Activated CD8-positive, alpha-beta T cell treated with anti-CD3 and anti-CD28 coated beads for 36 hours (primary cell): ENCODE measurements around the gene MMP11. TPM values are rescaled to one million over a fixed set of nuclear protein-coding genes. Genes with fewer than 3 reads are reported as not detected.

ENCODE experiments used
- ATAC-seq: fragments of 200-7000 bp; cut with Tn5 transposase; one replicate; pipeline ENCODE4 v1.10.0; 2021; ENCODE audit warnings: mild to moderate bottlenecking, moderate library complexity
- CTCF ChIA-PET: fragments of 350-600 bp; sonication (Branson Sonifier 250); formaldehyde crosslinking; loops from one replicate; lab custom pipeline; 2021; ENCODE audit warnings: antibody characterized with exemption; lab: Charles Lee
- POLR2A ChIA-PET: fragments of 350-600 bp; sonication (Branson Sonifier 250); formaldehyde crosslinking; loops from one replicate; lab custom pipeline; 2021; ENCODE audit warnings: antibody characterized with exemption; lab: Charles Lee
- DNase-seq: peaks from one replicate; pipeline ENCODE4 v3.0.0-alpha.2; 2020
- H3K27ac Mint-ChIP-seq: one replicate; pipeline ENCODE4 v1.8.0; 2021; ENCODE audit warnings: mild to moderate bottlenecking, mixed read lengths
- H3K27me3 Mint-ChIP-seq: one replicate; pipeline ENCODE4 v1.8.0; 2021; ENCODE audit warnings: mixed read lengths
- H3K36me3 Mint-ChIP-seq: one replicate; pipeline ENCODE4 v1.8.0; 2021; ENCODE audit warnings: low read depth, mixed read lengths
- H3K4me1 Mint-ChIP-seq: one replicate; pipeline ENCODE4 v1.8.0; 2021; ENCODE audit warnings: low read depth, mixed read lengths
- H3K4me3 Mint-ChIP-seq: one replicate; pipeline ENCODE4 v1.8.0; 2021; ENCODE audit warnings: mild to moderate bottlenecking, moderate library complexity, mixed read lengths
- H3K9me3 Mint-ChIP-seq: one replicate; pipeline ENCODE4 v1.8.0; 2021; ENCODE audit warnings: mixed read lengths
- CTCF ChIP-seq: fragments of 200-600 bp; IDR thresholded peaks from one replicate; pipeline ENCODE4 v1.8.0; 2022; ENCODE audit warnings: antibody characterized with exemption, mild to moderate bottlenecking
- intact Hi-C: fragments of 100-400 bp; cut with micrococcal nuclease; formaldehyde crosslinking; loops from one replicate; pipeline ENCODE4 v1.10.0; 2022
- total RNA-seq, 2 experiments: library from RNA; stranded (reverse); gene quantifications; one replicate each; pipeline ENCODE4 v1.2.3, GENCODE V29; 2021

MMP11 gene
- total RNA-seq, 2 experiments from 2014 or later: 0.85 to 1.4 TPM

GRCh38 chr22:23823331-23823791 is 50.7 kb downstream of the MMP11 start:
- no peak for DNase-seq
- ATAC-seq: no peak
- Mint-ChIP-seq H3K4me1 (peaks cover 12% of the 10 kb centered on the region), H3K4me3 (no peak overlapping the region), H3K27ac (no peak overlapping the region), H3K9me3 (no peaks in the 10 kb centered on the region), H3K36me3 (peaks cover 44% of the 10 kb centered on the region), H3K27me3 (no peaks in the 10 kb centered on the region)
- intact Hi-C loops: no loop called here
- POLR2A ChIA-PET: no interaction called here
- CTCF ChIA-PET: no interaction called here
- TF ChIP-seq CTCF: no peak

- TF ChIP-seq CTCF: no peak
- Mint-ChIP-seq H3K9me3 (no peaks in the 10 kb centered on the region), H3K27ac (peak overlapping the region; percentile 55), H3K36me3 (peaks cover 41% of the 10 kb centered on the region), H3K4me1 (peaks cover 12% of the 10 kb centered on the region), H3K4me3 (no peak overlapping the region), H3K27me3 (no peaks in the 10 kb centered on the region)
- DNase-seq (no peak), ATAC-seq (no peak)
- ChIA-PET CTCF (interaction anchor here (1.2 to 1.3 kb wide), 2 partner anchors 25 to 53 kb away, joined by 3 to 4 read pairs; no protein-coding TSS in a partner anchor), POLR2A (interaction anchor here (0.9 kb wide), 1 partner anchor 8 kb away, joined by 3 read pairs; no protein-coding TSS in a partner anchor)
- intact Hi-C loops: no loop called here
Measured at GRCh38 chr22:23824476-23825245, 52.0 kb downstream of the MMP11 start.

- ChIA-PET CTCF (interaction anchor here (1.2 to 1.3 kb wide), 2 partner anchors 24 to 54 kb away, joined by 3 to 4 read pairs; no protein-coding TSS in a partner anchor), POLR2A (interaction anchor here (0.8 to 0.9 kb wide), 2 partner anchors 8 to 33 kb away, joined by 3 read pairs; no protein-coding TSS in a partner anchor)
- Mint-ChIP-seq H3K9me3 (no peaks in the 10 kb centered on the region), H3K4me3 (no peak overlapping the region), H3K27me3 (no peaks in the 10 kb centered on the region), H3K27ac (peak overlapping the region; percentile 79), H3K36me3 (peaks cover 40% of the 10 kb centered on the region), H3K4me1 (peaks cover 11% of the 10 kb centered on the region)
- intact Hi-C loops: no loop called here
- ATAC-seq: no peak
- DNase-seq: no peak
- no peak for TF ChIP-seq CTCF
Measured at GRCh38 chr22:23825246-23825905, 52.7 kb downstream of the MMP11 start.

GRCh38 chr22:23826510-23827350 is 54.1 kb downstream of the MMP11 start:
- intact Hi-C loops: no loop called here
- ATAC-seq (no peak), DNase-seq (no peak)
- ChIA-PET POLR2A (no interaction called here), CTCF (no interaction called here)
- Mint-ChIP-seq H3K27me3 (no peaks in the 10 kb centered on the region), H3K36me3 (peaks cover 43% of the 10 kb centered on the region), H3K4me1 (peaks cover 2% of the 10 kb centered on the region), H3K27ac (peak overlapping the region; percentile 79), H3K4me3 (no peak overlapping the region), H3K9me3 (no peaks in the 10 kb centered on the region)
- TF ChIP-seq CTCF: no peak
